Measurements from ENCODE around the gene ABCG1.

DNA sequence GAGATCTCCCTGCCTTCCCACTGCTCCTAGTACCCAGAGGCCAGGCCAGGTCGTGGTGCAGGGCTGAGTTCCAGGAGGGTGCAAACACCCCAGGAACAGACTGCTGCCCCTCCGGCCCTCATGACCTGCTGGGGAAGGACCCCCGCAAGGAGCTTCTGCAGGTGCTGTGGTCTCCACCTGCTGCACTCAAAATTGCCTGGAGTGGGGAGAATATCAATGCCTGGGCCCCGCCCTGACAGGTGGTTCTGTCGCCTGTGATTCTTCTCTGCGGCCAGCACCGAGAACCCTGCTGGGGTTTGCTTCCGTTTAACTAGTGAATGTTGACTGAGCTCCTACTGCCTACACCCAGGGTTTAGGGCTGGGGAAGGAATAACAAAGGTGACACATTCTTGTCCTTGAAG, 98.4 kb downstream of the ABCG1 start:
- TF ChIP-seq POLR2AphosphoS5 (IDR thresholded peaks at IDR 0.05; ENCODE audit: low read depth, low read length) (no peak), POLR2A (IDR thresholded peaks at IDR 0.05; ENCODE audit: low read depth, low read length) (no peak), TAF1 (IDR thresholded peaks at IDR 0.05; ENCODE audit: borderline replicate concordance, low read depth, low read length) (no peak)
